NCI-H2029 treated with DMSO at 0.1 percent for 48 hours (cell line): ENCODE results near the gene INTS14.

Source experiments
- DNase-seq: peaks from one replicate; lab custom pipeline; 2025; lab: John Stamatoyannopoulos, UW

INTS14 gene

GRCh38 chr15:65530318-65531111, 80.4 kb downstream of the INTS14 start, which contains the start of gene HACD3:
HACD3 (plus strand) TSS chr15:65530463; CDS start chr15:65530632, 169 bp downstream.
- DNase-seq, result peak; percentile 10

GRCh38 chr15:65529762-65530317, 81.1 kb downstream of the INTS14 start:
- DNase-seq, result no peak
